ENCODE measurements around the gene C3orf85. TPM values are rescaled to one million over a fixed set of nuclear protein-coding genes. Genes with fewer than 3 reads are reported as not detected.

C3orf85 gene
- total and polyA plus RNA-seq, 8 donors, result 0.48 TPM; not detected in 7

DNA sequence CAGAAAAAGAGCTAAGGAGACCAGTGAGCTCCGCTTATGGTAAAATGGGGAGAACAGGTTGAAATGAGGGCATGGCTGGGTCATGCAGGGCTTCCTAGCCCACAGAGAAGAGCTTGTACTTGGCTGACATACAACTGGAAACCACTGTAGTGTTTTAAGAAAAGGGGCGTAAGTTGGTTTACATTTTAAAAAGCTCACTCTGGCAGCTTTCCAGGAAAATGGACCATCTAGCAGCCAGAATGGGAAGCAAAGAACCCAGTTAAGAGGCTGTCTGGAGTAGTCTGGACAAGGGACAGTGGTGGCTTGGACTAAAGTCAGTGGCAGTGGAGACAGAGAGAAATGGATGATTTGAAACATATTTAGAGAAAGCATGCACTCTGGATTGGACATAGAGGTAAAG lies 20.5 kb upstream of the C3orf85 start:
- DNase-seq (peak in 2 of 4 donors; percentile 10 to 11), ATAC-seq (no peak)
- TF ChIP-seq, protein P1, sequence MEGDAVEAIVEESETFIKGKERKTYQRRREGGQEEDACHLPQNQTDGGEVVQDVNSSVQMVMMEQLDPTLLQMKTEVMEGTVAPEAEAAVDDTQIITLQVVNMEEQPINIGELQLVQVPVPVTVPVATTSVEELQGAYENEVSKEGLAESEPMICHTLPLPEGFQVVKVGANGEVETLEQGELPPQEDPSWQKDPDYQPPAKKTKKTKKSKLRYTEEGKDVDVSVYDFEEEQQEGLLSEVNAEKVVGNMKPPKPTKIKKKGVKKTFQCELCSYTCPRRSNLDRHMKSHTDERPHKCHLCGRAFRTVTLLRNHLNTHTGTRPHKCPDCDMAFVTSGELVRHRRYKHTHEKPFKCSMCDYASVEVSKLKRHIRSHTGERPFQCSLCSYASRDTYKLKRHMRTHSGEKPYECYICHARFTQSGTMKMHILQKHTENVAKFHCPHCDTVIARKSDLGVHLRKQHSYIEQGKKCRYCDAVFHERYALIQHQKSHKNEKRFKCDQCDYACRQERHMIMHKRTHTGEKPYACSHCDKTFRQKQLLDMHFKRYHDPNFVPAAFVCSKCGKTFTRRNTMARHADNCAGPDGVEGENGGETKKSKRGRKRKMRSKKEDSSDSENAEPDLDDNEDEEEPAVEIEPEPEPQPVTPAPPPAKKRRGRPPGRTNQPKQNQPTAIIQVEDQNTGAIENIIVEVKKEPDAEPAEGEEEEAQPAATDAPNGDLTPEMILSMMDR (IDR thresholded peaks at IDR 0.05), result no peak
- no peak overlapping the region for H3K4me3 ChIP-seq
- H3K36me3 ChIP-seq, result no peaks in the 10 kb centered on the region
- H3K27me3 ChIP-seq, result no peaks in the 10 kb centered on the region
- no peaks in the 10 kb centered on the region for H3K4me1 ChIP-seq
- intact Hi-C loops (cut with DNase I), result no loop called here
- H3K27ac ChIP-seq, result no peak overlapping the region
- H3K9me3 ChIP-seq, result no peaks in the 10 kb centered on the region

DNA sequence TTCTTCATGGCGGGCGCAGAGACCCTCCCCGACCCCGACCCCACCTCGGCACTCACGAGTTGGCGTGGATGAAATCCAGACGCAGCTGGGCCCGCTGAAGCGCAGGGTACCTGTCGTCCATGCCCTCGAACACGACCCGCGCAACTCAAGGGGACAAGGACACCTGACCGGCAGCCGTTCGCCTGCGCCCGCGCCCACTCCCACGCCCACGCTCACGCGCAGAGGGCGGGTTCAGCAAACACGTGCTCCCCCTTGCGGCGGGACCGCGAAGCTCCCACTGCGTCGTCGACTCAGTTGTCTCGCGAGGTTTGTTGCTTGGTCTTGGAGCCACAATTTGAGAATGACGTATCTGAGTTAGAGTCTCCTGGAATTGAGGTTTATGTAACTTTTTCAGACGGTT lies 18.6 kb upstream of the C3orf85 start, which contains the start of gene MORC1:
MORC1 (minus strand) TSS at position 196 of the 400 bp plus-strand sequence; CDS start at position 121, 75 bp downstream.
- Histone ChIP-seq H3K27ac (no peak within 1 kb of the TSS), H3K4me3 (no peak within 1 kb of the TSS), H3K27me3 (no peaks in the 10 kb centered on the region), H3K4me1 (no peaks in the 10 kb centered on the region), H3K9me3 (no peaks in the 10 kb centered on the region), H3K36me3 (no peaks in the 10 kb centered on the region)
- ATAC-seq (no peak), DNase-seq (peak in 1 of 4 donors; percentile 75)
- TF ChIP-seq, protein P1 (IDR thresholded peaks at IDR 0.05), result no peak
- intact Hi-C loops (cut with DNase I), result no loop called here

DNA sequence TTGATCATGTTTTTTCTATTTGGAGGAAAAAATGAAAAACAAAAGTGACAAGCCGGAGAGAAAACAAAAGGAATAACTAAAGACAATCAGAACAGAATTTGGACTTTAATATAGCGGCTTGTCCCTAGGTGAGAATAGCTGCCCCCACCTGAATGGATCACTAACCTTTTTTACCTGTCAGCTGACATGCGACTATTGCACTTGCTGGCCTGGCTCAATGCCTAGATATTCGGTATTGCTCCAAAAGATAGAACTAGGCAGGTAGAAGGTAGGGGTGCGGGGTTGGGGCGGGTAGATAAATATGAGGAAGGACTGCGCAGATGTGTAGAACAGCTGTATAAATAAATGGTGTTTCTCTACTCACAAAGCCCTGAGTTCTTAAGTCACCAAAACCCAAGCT lies 17.9 kb upstream of the C3orf85 start:
- no peak overlapping the region for H3K4me3 ChIP-seq
- DNase-seq, result no peak
- TF ChIP-seq, protein P1 (IDR thresholded peaks at IDR 0.05), result no peak
- no peaks in the 10 kb centered on the region for H3K36me3 ChIP-seq
- H3K9me3 ChIP-seq, result no peaks in the 10 kb centered on the region
- no peaks in the 10 kb centered on the region for H3K4me1 ChIP-seq
- no peak for ATAC-seq
- H3K27ac ChIP-seq, result no peak overlapping the region
- intact Hi-C loops (cut with DNase I), result no loop called here
- H3K27me3 ChIP-seq, result no peaks in the 10 kb centered on the region

DNA sequence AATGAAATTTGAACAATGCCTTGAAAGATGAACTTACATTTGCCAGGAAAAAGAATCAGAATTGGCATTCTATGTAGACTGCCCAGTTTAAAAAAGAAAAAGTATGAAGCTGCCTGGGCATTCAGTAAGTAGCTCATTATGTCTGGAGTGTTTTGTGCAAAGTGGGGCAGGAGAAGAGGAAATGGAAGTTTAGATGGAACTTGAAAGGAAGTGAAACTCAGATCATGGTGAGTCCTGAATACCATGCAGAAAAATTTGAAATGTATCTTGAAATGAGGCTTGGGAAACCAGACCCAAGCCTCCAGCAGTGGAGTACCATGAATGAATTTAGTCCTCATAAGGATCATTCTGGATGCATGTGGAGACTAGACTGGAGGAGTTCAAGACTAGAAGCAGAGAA lies 13.8 kb upstream of the C3orf85 start:
- Histone ChIP-seq H3K27me3 (no peaks in the 10 kb centered on the region), H3K4me3 (no peak overlapping the region), H3K4me1 (no peaks in the 10 kb centered on the region), H3K27ac (no peak overlapping the region), H3K36me3 (no peaks in the 10 kb centered on the region), H3K9me3 (no peaks in the 10 kb centered on the region)
- ATAC-seq (no peak), DNase-seq (no peak)
- TF ChIP-seq, protein P1 (IDR thresholded peaks at IDR 0.05), result no peak
- intact Hi-C loops (cut with DNase I), result no loop called here

DNA sequence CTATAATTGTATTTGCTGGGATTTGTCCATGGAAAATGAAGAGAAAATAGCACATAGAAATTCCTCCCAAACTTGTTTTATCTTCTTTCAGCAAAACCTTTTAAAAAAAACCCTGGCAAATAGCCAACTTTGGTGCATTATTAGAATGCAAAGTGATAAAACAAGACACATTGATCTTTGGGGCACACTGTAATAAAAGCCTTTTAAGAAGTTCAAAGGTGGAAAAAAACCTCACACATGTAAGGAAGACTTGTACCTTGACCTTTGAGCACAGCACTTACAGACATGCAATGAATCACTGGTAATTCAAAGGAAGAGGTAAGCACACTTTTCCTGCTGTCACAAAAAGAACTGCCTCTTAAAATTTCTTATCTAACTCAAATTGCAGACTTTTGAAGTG lies 10.6 kb upstream of the C3orf85 start:
- no peaks in the 10 kb centered on the region for H3K4me1 ChIP-seq
- DNase-seq (no peak), ATAC-seq (no peak)
- H3K4me3 ChIP-seq, result no peak overlapping the region
- intact Hi-C loops (cut with DNase I), result no loop called here
- peaks cover 0 to 4% of the 10 kb centered on the region in 2 donors for H3K9me3 ChIP-seq
- TF ChIP-seq, protein P1 (IDR thresholded peaks at IDR 0.05), result no peak
- H3K27ac ChIP-seq, result no peak overlapping the region
- no peaks in the 10 kb centered on the region for H3K27me3 ChIP-seq
- H3K36me3 ChIP-seq, result no peaks in the 10 kb centered on the region

Data from left lung (tissue), 10 donors.